Measurements from ENCODE around the gene RARG.
"Not testable (repeated sequence)": the region's sequence is repeated elsewhere in the genome, so short reads cannot be mapped to it uniquely, and the experiment has no call there.

The RARG gene

GRCh38 chr12:53166837-53167236 lies 65.2 kb downstream of the RARG start:
- DNase-seq: no peak

GRCh38 chr12:53163008-53163407 lies 69.0 kb downstream of the RARG start:
- not testable (repeated sequence) for DNase-seq

- DNase-seq: no peak
These were observed 70.7 kb downstream of the RARG start for GRCh38 chr12:53161119-53161911.

- DNase-seq: no peak
These were observed 71.3 kb downstream of the RARG start for GRCh38 chr12:53160673-53161072.
